Lower leg skin (tissue), 3 donors: ENCODE results near the gene GLA.

ENCODE experiments used
- CTCF ChIP-seq, 3 donors: fragments of 450-650 bp; IDR thresholded peaks; one replicate each; pipeline ENCODE4 v1.5.1; 2016; ENCODE audit warnings: antibody characterized with exemption in 3 of 3, mild to moderate bottlenecking in 3 of 3, moderate library complexity in 2 of 3
- POLR2A ChIP-seq, 2 donors: fragments of 450-650 bp; IDR thresholded peaks; one replicate each; pipeline ENCODE4 v1.6.1; 2016 to 2017; ENCODE audit warnings: antibody characterized with exemption in 2 of 2, mild to moderate bottlenecking in 1 of 2, moderate library complexity in 1 of 2

DNA sequence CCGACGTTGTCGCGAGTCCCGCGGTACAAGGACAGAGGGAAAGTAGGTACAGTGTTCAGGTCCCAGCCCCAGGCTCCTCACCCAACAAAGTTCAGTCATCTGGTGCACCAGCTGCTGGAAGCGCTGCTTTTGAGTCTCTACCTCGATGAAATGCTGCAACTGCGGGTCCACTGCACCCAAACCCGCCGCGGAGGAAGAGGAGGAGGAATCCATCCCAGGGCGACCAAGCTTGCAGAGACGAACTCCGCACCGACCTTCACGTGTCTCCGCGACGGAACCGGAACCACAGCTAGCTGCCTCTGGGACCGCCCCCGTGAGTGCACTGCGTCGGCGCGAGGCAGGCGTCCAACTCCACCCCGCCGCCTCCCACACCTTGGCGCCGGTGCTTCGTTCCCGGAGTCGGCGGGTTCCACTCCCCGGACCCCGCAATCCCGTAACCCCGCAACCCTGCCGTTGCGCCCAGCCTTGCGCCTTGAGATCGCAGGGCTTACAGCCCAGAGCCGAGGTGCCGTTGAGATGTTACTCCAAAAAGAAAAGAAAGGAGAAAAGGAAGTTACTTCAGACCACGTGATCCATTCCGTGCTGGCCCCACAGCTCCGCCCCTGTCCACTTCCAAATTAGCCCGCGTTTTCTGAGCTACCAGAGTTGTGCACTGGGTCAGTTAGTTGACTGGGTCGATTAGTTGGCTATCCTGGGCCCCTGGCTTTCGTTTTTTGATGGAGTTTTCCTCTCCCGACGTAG lies 59.1 kb downstream of the GLA start, which contains the start of gene TIMM8A:
- TF ChIP-seq CTCF (IDR thresholded peaks at IDR 0.05) (no peak), POLR2A (IDR thresholded peaks at IDR 0.05) (no peak)
